ENCODE results near the gene ORC4. TPM values are rescaled to one million over a fixed set of nuclear protein-coding genes. Genes with fewer than 3 reads are reported as not detected.

ORC4 gene
- total RNA-seq, 1 experiment from 2014 or later = 72.9 TPM

GRCh38 chr2:148039783-148040182, 19.2 kb upstream of the ORC4 start:
- no peak overlapping the region for H4K8ac ChIP-seq (replicated peaks; ENCODE audit: insufficient read length, low read depth, low read length)
- no peak overlapping the region for H2AK5ac ChIP-seq (ENCODE audit: insufficient read length, low read length)
- Mint-ChIP-seq H3K9me3 (no peaks in the 10 kb centered on the region), H3K27ac (no peak overlapping the region), H3K4me1 (peaks cover 0 to 10% of the 10 kb centered on the region in 2 experiments; a peak in 2 of 4 replicates), H3K27me3 (ENCODE audit: low read depth) (no peaks in the 10 kb centered on the region), H3K4me3 (no peak overlapping the region), H3K36me3 (ENCODE audit: insufficient read depth in 1 of 3, low read depth in 3 of 3) (peaks cover 0 to 5% (median 4%) of the 10 kb centered on the region in 3 experiments; a peak in 4 of 7 replicates)
- H2BK5ac ChIP-seq (ENCODE audit: insufficient read length, low read length) = no peak overlapping the region
- no peaks in the 10 kb centered on the region for H3K27me3 ChIP-seq (ENCODE audit: insufficient read depth, low read length)
- no peak overlapping the region for H4K91ac ChIP-seq (ENCODE audit: insufficient read length, low read depth, low read length)
- H2BK20ac ChIP-seq (ENCODE audit: low read depth, low read length, poor library complexity, severe bottlenecking) = no peak overlapping the region
- no peak overlapping the region for H2BK15ac ChIP-seq (ENCODE audit: low read depth, low read length)
- no peak overlapping the region for H3K27ac ChIP-seq (ENCODE audit: insufficient read length, low read depth, low read length)
- no CpG with 5 or more reads among the region's 1 CpG for WGBS (ENCODE audit: extremely low coverage, insufficient read length, low lambda C conversion rate)
- TF ChIP-seq, protein P1, sequence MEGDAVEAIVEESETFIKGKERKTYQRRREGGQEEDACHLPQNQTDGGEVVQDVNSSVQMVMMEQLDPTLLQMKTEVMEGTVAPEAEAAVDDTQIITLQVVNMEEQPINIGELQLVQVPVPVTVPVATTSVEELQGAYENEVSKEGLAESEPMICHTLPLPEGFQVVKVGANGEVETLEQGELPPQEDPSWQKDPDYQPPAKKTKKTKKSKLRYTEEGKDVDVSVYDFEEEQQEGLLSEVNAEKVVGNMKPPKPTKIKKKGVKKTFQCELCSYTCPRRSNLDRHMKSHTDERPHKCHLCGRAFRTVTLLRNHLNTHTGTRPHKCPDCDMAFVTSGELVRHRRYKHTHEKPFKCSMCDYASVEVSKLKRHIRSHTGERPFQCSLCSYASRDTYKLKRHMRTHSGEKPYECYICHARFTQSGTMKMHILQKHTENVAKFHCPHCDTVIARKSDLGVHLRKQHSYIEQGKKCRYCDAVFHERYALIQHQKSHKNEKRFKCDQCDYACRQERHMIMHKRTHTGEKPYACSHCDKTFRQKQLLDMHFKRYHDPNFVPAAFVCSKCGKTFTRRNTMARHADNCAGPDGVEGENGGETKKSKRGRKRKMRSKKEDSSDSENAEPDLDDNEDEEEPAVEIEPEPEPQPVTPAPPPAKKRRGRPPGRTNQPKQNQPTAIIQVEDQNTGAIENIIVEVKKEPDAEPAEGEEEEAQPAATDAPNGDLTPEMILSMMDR (conservative IDR thresholded peaks at IDR 0.05) = no peak
- H3K4me1 ChIP-seq (ENCODE audit: insufficient read depth, low read length) = no peaks in the 10 kb centered on the region
- no peak overlapping the region for H4K5ac ChIP-seq (ENCODE audit: insufficient read length, low read depth, low read length)
- H3T11ph ChIP-seq (ENCODE audit: low read length) = no peak overlapping the region
- H2BK12ac ChIP-seq (ENCODE audit: insufficient read length, low read depth, low read length) = no peak overlapping the region
- no peak overlapping the region for H3K23ac ChIP-seq (ENCODE audit: insufficient read length, low read depth, low read length)
- no peaks in the 10 kb centered on the region for H3K23me2 ChIP-seq (ENCODE audit: insufficient read length, low read depth, low read length, poor library complexity, severe bottlenecking)
- H3K14ac ChIP-seq (ENCODE audit: insufficient read depth, low read length) = no peak overlapping the region
- no peak for DNase-seq
- H2BK120ac ChIP-seq (ENCODE audit: low read depth, low read length, poor library complexity, severe bottlenecking) = no peak overlapping the region
- H2AFZ ChIP-seq (ENCODE audit: low read length) = no peak overlapping the region
- no peak overlapping the region for H3K56ac ChIP-seq (ENCODE audit: insufficient read length, low read depth, low read length)
- no peaks in the 10 kb centered on the region for H3K9me3 ChIP-seq (ENCODE audit: control insufficient read depth, low read depth, low read length)
- H3K18ac ChIP-seq (ENCODE audit: insufficient read length, low read depth, low read length) = no peak overlapping the region
- peaks cover 3% of the 10 kb centered on the region for H3K79me1 ChIP-seq (ENCODE audit: insufficient read depth, low read depth, low read length, poor library complexity, severe bottlenecking)
- H3K4me2 ChIP-seq (ENCODE audit: insufficient read depth, insufficient read length, low read length) = no peak overlapping the region
- H3K9ac ChIP-seq (ENCODE audit: extremely low read depth, insufficient read length, low read length) = no peak overlapping the region
- no peaks in the 10 kb centered on the region for H3K79me2 ChIP-seq (ENCODE audit: insufficient read depth, low read length)
- no peak overlapping the region for H3K4ac ChIP-seq (ENCODE audit: low read depth, low read length)
- H4K20me1 ChIP-seq (ENCODE audit: control insufficient read depth, insufficient read depth, insufficient read length) = no peaks in the 10 kb centered on the region
